Gastrocnemius medialis (tissue), 4 donors: ENCODE measurements around the gene CWC27. TPM values are rescaled to one million over a fixed set of nuclear protein-coding genes. Genes with fewer than 3 reads are reported as not detected.

ENCODE experiments used
- ATAC-seq, 2 donors: fragments of 150-250 bp; one replicate each; pipeline ENCODE4 v1.9.1; 2016
- DNase-seq, 2 donors: peaks; one replicate each; pipeline ENCODE4 v3.0.0-alpha.2; 2019
- H3K27ac ChIP-seq, 4 donors: fragments of 200-600 bp; sonication (generic); 1 replicate in 1 of 4; 2 replicates in 3 of 4; pipeline ENCODE4 v1.5.1; 2016 to 2018; ENCODE audit warnings: mild to moderate bottlenecking in 2 of 4, moderate library complexity in 1 of 4
- H3K27me3 ChIP-seq, 3 donors: fragments of 200-600 bp; sonication (generic) in 2 of 3; 1 replicate in 1 of 3; 2 replicates in 2 of 3; pipeline versions ENCODE4 v1.5.1 to v1.6.0; 2016 to 2019; ENCODE audit warnings: mild to moderate bottlenecking in 1 of 3, moderate library complexity in 1 of 3
- H3K36me3 ChIP-seq, 2 donors: fragments of 200-600 bp; sonication (generic) in 1 of 2; one replicate each; pipeline ENCODE4 v1.5.1; 2017 to 2018
- H3K4me1 ChIP-seq, 2 donors: fragments of 200-600 bp; sonication (generic) in 1 of 2; one replicate each; pipeline ENCODE4 v1.5.1; 2016 to 2017; ENCODE audit warnings: mild to moderate bottlenecking in 2 of 2
- H3K4me3 ChIP-seq, 4 donors: fragments of 200-600 bp; sonication (generic) in 3 of 4; 1 replicate in 1 of 4; 2 replicates in 3 of 4; pipeline ENCODE4 v1.5.1; 2016 to 2019; ENCODE audit warnings: mild to moderate bottlenecking in 2 of 4
- H3K9me3 ChIP-seq, 3 donors: fragments of 200-600 bp; sonication (generic) in 2 of 3; 1 replicate in 1 of 3; 2 replicates in 2 of 3; pipeline ENCODE4 v1.5.1; 2016 to 2019
- POLR2A ChIP-seq, 2 donors: fragments of 450-650 bp; IDR thresholded peaks; one replicate each; pipeline ENCODE4 v1.6.1; 2017; ENCODE audit warnings: antibody characterized with exemption in 2 of 2, mild to moderate bottlenecking in 2 of 2, moderate library complexity in 2 of 2
- in situ Hi-C, 4 donors: fragments of 200-750 bp; cut with MboI; loops; one replicate each; pipeline versions ENCODE4 v1.15.0 to v1.8.0; 2017; ENCODE audit warnings: low sequenced_read_pairs in 4 of 4
- intact Hi-C: fragments of 100-400 bp; cut with DNase I; formaldehyde crosslinking; loops from one replicate; pipeline ENCODE4 v1.15.1; 2023; ENCODE audit warnings: low total_unique reads
- total RNA-seq, 4 donors: library from RNA; depleted of rRNA; stranded (reverse); fragments of >200 nt; gene quantifications; one replicate each; pipeline versions ENCODE4 v1.1.0 to v1.2.3, GENCODE V29; 2016
- TF ChIP-seq, protein P1 (sequence below), 5 experiments: fragments of 450-650 bp in 3 of 5; fragments of 200-600 bp in 2 of 5; sonication (generic) in 2 of 5; IDR thresholded peaks in 4 of 5; conservative IDR thresholded peaks in 1 of 5; 1 replicate in 4 of 5; 2 replicates in 1 of 5; pipeline ENCODE4 v1.5.1; 2016 to 2019; ENCODE audit warnings: antibody characterized with exemption in 5 of 5, mild to moderate bottlenecking in 3 of 5, moderate library complexity in 3 of 5

The CWC27 gene
- total RNA-seq, 4 donors from 2014 or later = 8.4 to 10.7 (median 8.6) TPM

DNA sequence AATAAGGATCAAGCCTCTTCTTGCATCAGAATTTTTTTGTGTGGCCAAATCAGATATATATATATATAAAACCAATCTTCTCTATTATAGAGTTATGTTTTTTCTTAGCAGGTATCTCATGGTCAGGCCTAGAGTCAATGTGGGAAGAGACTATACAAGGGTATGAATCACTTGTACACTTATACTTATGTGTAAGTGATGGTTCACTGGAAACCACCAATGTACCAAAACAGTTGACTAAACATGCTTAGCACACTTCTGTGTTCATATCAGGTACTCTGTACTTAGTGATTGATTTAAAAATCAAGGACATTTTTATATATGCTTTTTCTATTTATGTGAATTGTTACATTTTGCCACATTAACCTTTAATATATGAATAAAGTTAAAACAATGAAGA, 92.6 kb downstream of the CWC27 start:
- DNase-seq (no peak), ATAC-seq (no peak)
- H3K27ac ChIP-seq = no peak overlapping the region
- no peaks in the 10 kb centered on the region for H3K9me3 ChIP-seq
- intact Hi-C loops = no loop called here
- in situ Hi-C loops = no loop called here
- no peak for TF ChIP-seq POLR2A (IDR thresholded peaks at IDR 0.05)
- H3K36me3 ChIP-seq = no peaks in the 10 kb centered on the region
- H3K4me1 ChIP-seq = peaks cover 8 to 12% of the 10 kb centered on the region in 2 donors
- H3K4me3 ChIP-seq = no peak overlapping the region
- H3K27me3 ChIP-seq = no peaks in the 10 kb centered on the region

GRCh38 chr5:64864171-64864570, 95.4 kb downstream of the CWC27 start:
- TF ChIP-seq POLR2A (IDR thresholded peaks at IDR 0.05) = no peak
- TF ChIP-seq, protein P1, sequence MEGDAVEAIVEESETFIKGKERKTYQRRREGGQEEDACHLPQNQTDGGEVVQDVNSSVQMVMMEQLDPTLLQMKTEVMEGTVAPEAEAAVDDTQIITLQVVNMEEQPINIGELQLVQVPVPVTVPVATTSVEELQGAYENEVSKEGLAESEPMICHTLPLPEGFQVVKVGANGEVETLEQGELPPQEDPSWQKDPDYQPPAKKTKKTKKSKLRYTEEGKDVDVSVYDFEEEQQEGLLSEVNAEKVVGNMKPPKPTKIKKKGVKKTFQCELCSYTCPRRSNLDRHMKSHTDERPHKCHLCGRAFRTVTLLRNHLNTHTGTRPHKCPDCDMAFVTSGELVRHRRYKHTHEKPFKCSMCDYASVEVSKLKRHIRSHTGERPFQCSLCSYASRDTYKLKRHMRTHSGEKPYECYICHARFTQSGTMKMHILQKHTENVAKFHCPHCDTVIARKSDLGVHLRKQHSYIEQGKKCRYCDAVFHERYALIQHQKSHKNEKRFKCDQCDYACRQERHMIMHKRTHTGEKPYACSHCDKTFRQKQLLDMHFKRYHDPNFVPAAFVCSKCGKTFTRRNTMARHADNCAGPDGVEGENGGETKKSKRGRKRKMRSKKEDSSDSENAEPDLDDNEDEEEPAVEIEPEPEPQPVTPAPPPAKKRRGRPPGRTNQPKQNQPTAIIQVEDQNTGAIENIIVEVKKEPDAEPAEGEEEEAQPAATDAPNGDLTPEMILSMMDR (IDR thresholded peaks at IDR 0.05 in 4 of 5, conservative IDR thresholded peaks at IDR 0.05 in 1 of 5) = no peak
- H3K36me3 ChIP-seq = no peaks in the 10 kb centered on the region
- ATAC-seq (no peak), DNase-seq (no peak)
- no peak overlapping the region for H3K4me3 ChIP-seq
- in situ Hi-C loops (no loop called here), intact Hi-C loops (no loop called here)
- H3K9me3 ChIP-seq = no peaks in the 10 kb centered on the region
- H3K4me1 ChIP-seq = peaks cover 3 to 12% of the 10 kb centered on the region in 2 donors
- no peak overlapping the region for H3K27ac ChIP-seq
- no peaks in the 10 kb centered on the region for H3K27me3 ChIP-seq

DNA sequence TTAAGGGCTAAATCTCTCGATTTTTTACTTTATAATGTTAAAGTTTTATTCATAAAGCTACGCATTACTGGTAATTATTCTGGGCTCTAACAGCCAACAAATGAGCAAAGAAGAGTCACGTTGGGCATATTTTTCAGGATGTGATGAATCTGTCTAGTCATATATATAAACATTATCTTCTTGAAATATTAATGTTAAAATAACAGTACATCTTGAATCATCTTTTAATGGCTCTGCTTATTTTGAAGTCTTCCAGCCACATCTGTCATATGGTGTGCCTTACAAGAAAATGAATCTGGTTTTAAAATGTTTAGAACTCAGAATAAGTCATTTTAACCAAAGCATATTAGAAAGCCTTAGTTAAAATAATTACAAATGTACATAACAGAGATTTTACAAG, 96.9 kb downstream of the CWC27 start:
- TF ChIP-seq, protein P1 (IDR thresholded peaks at IDR 0.05 in 4 of 5, conservative IDR thresholded peaks at IDR 0.05 in 1 of 5) = no peak
- TF ChIP-seq POLR2A (IDR thresholded peaks at IDR 0.05) = no peak
- intact Hi-C loops (no loop called here), in situ Hi-C loops (no loop called here)
- H3K27ac ChIP-seq = no peak overlapping the region
- DNase-seq (no peak), ATAC-seq (no peak)
- H3K36me3 ChIP-seq = no peaks in the 10 kb centered on the region
- peaks cover 0 to 2% of the 10 kb centered on the region in 2 donors for H3K4me1 ChIP-seq
- no peaks in the 10 kb centered on the region for H3K9me3 ChIP-seq
- no peak overlapping the region for H3K4me3 ChIP-seq
- no peaks in the 10 kb centered on the region for H3K27me3 ChIP-seq

DNA sequence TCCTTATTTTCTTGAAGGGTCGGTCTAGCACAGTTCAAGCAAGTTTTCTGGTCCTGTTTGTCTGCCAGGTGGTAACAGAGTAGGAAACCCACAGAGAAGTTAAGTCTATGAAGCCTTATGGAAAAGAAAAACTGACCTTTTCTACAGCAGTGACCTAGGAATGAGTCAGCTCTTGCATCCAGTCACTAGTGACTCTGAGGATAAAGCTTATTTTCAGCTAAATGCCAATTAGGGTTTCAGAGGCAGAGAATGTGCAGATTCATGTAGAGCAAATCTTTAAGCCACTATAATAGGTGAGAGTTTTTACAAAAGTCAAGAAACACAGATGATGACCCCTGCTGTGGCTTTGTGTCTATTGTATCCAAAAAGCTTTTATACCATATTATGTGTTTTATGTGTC, 100.7 kb downstream of the CWC27 start:
- intact Hi-C loops (no loop called here), in situ Hi-C loops (no loop called here)
- Histone ChIP-seq H3K27me3 (no peaks in the 10 kb centered on the region), H3K9me3 (no peaks in the 10 kb centered on the region), H3K36me3 (no peaks in the 10 kb centered on the region), H3K4me3 (no peak overlapping the region), H3K27ac (no peak overlapping the region), H3K4me1 (no peaks in the 10 kb centered on the region)
- DNase-seq (no peak), ATAC-seq (no peak)
- no peak for TF ChIP-seq POLR2A (IDR thresholded peaks at IDR 0.05)
- TF ChIP-seq, protein P1 (IDR thresholded peaks at IDR 0.05 in 4 of 5, conservative IDR thresholded peaks at IDR 0.05 in 1 of 5) = no peak

GRCh38 chr5:64872044-64872443, 103.3 kb downstream of the CWC27 start:
- Histone ChIP-seq H3K27me3 (no peaks in the 10 kb centered on the region), H3K4me3 (no peak overlapping the region), H3K27ac (no peak overlapping the region), H3K4me1 (no peaks in the 10 kb centered on the region), H3K9me3 (no peaks in the 10 kb centered on the region), H3K36me3 (no peaks in the 10 kb centered on the region)
- in situ Hi-C loops (no loop called here), intact Hi-C loops (no loop called here)
- ATAC-seq (no peak), DNase-seq (no peak)
- no peak for TF ChIP-seq POLR2A (IDR thresholded peaks at IDR 0.05)
- TF ChIP-seq, protein P1 (IDR thresholded peaks at IDR 0.05 in 4 of 5, conservative IDR thresholded peaks at IDR 0.05 in 1 of 5) = no peak
